Uterus (tissue), 4 donors: ENCODE data around the gene MLEC. TPM values are rescaled to one million over a fixed set of nuclear protein-coding genes. Genes with fewer than 3 reads are reported as not detected.

Source experiments
- DNase-seq, 2 donors: peaks; one replicate each; pipeline ENCODE4 v3.0.0-alpha.2; 2019 to 2020
- H3K27ac ChIP-seq, 2 donors: fragments of 200-600 bp; sonication (generic); 1 replicate in 1 of 2; 2 replicates in 1 of 2; pipeline ENCODE4 v1.5.1; 2016 to 2018
- H3K27me3 ChIP-seq, 2 donors: fragments of 200-600 bp; sonication (generic); one replicate each; pipeline ENCODE4 v1.5.1; 2018 to 2019; ENCODE audit warnings: control low read depth in 1 of 2
- H3K36me3 ChIP-seq, 2 donors: fragments of 200-600 bp; sonication (generic); one replicate each; pipeline ENCODE4 v1.5.1; 2019; ENCODE audit warnings: control low read depth in 1 of 2
- H3K4me1 ChIP-seq, 2 donors: fragments of 200-600 bp; sonication (generic); one replicate each; pipeline ENCODE4 v1.5.1; 2018 to 2019; ENCODE audit warnings: control low read depth in 1 of 2
- H3K4me3 ChIP-seq, 2 donors: fragments of 200-600 bp; sonication (generic); 1 replicate in 1 of 2; 2 replicates in 1 of 2; pipeline ENCODE4 v1.5.1; 2018 to 2019; ENCODE audit warnings: mild to moderate bottlenecking in 1 of 2
- H3K9me3 ChIP-seq, 2 donors: fragments of 200-600 bp; sonication (generic); one replicate each; pipeline ENCODE4 v1.5.1; 2019; ENCODE audit warnings: control low read depth in 1 of 2
- CTCF ChIP-seq, 4 experiments: fragments of 200-600 bp in 2 of 4; fragments of 450-650 bp in 2 of 4; sonication (generic) in 2 of 4; IDR thresholded peaks; one replicate each; pipeline ENCODE4 v1.5.1; 2016 to 2019; ENCODE audit warnings: antibody characterized with exemption in 4 of 4, mild to moderate bottlenecking in 2 of 4, moderate library complexity in 1 of 4
- POLR2A ChIP-seq, 2 donors: fragments of 450-650 bp; IDR thresholded peaks; one replicate each; pipeline ENCODE4 v1.6.1; 2016; ENCODE audit warnings: antibody characterized with exemption in 2 of 2, mild to moderate bottlenecking in 1 of 2, moderate library complexity in 1 of 2
- intact Hi-C: fragments of 100-400 bp; cut with DNase I; formaldehyde crosslinking; loops from one replicate; pipeline ENCODE4 v1.15.1; 2023; ENCODE audit warnings: low total_unique reads
- total RNA-seq, 4 donors: library from RNA; depleted of rRNA in 3 of 4; stranded (reverse); fragments of >200 nt in 3 of 4; gene quantifications; one replicate each; pipeline versions ENCODE4 v1.1.0 to v1.2.4, GENCODE V29; 2014 to 2023
- donor health status: DM: yes; HTN: yes; CAD: no.

Gene MLEC
- total RNA-seq, 4 donors from 2014 or later = 15.6 to 108 (median 53.5) TPM

GRCh38 chr12:120751389-120751788, 64.4 kb downstream of the MLEC start:
- no peaks in the 10 kb centered on the region for H3K36me3 ChIP-seq
- no peak overlapping the region for H3K4me3 ChIP-seq
- H3K4me1 ChIP-seq = no peaks in the 10 kb centered on the region
- intact Hi-C loops = no loop called here
- no peak overlapping the region for H3K27ac ChIP-seq
- no peaks in the 10 kb centered on the region for H3K27me3 ChIP-seq
- DNase-seq = no peak
- H3K9me3 ChIP-seq = peaks cover 0 to 3% of the 10 kb centered on the region in 2 donors
- TF ChIP-seq POLR2A (IDR thresholded peaks at IDR 0.05) (no peak), CTCF (IDR thresholded peaks at IDR 0.05) (no peak)

Other genes starting within 250 kb of the MLEC start
- gene COX6A1, start 249.0 kb upstream of the MLEC start, total RNA-seq = 100 to 1,000 TPM; 196 to 524 (median 201) TPM
- 10 to 100 TPM in 2 of 4 donors, 1 to 10 TPM in 2; 1.2 to 16.8 (median 8.0) TPM for gene TRIAP1, start 240.8 kb upstream of the MLEC start, total RNA-seq
- 10 to 100 TPM; 11.8 to 31.9 (median 18.3) TPM for gene GATC, start 240.7 kb upstream of the MLEC start, total RNA-seq
- gene SRSF9, start 217.4 kb upstream of the MLEC start, total RNA-seq = 100 to 1,000 TPM in 2 of 4 donors, 10 to 100 TPM in 2; 10.5 to 150 (median 91.1) TPM
- gene DYNLL1, start 191.0 kb upstream of the MLEC start, total RNA-seq = 100 to 1,000 TPM; 239 to 457 (median 291) TPM
- 100 to 1,000 TPM in 1 of 4 donors, 10 to 100 TPM in 3; 18.5 to 117 (median 25.9) TPM for gene COQ5, start 158.0 kb upstream of the MLEC start, total RNA-seq
- gene RNF10, start 152.8 kb upstream of the MLEC start, total RNA-seq = 100 to 1,000 TPM in 2 of 4 donors, 10 to 100 TPM in 2; 53.8 to 169 (median 103) TPM
- 10 to 100 TPM in 2 of 4 donors, 1 to 10 TPM in 1, under 1 TPM in 1; 0.59 to 32.2 (median 18.0) TPM for gene POP5, start 105.7 kb upstream of the MLEC start, total RNA-seq
- 1 to 10 TPM in 2 of 4 donors, under 1 TPM in 1, not detected in 1; 0.51 to 6.4 (median 2.1) TPM for gene CABP1, start 46.5 kb upstream of the MLEC start, total RNA-seq
- 10 to 100 TPM; 13.8 to 44.8 (median 32.1) TPM for gene UNC119B, start 23.3 kb downstream of the MLEC start, total RNA-seq
- 10 to 100 TPM in 3 of 4 donors, 1 to 10 TPM in 1; 1.2 to 46.1 (median 13.9) TPM for gene ACADS, start 38.7 kb downstream of the MLEC start, total RNA-seq
- 10 to 100 TPM in 3 of 4 donors, 1 to 10 TPM in 1; 5.4 to 82.7 (median 23.2) TPM for gene SPPL3, start 217.2 kb downstream of the MLEC start, total RNA-seq